ENCODE results near the gene DISC1.
"Not testable (repeated sequence)": the region's sequence is repeated elsewhere in the genome, so short reads cannot be mapped to it uniquely, and the experiment has no call there.

Gene DISC1

GRCh38 chr1:231930257-231930947, 303.8 kb downstream of the DISC1 start:
- no peak for DNase-seq (ENCODE audit: low read depth, low spot score)

- no peak for DNase-seq (ENCODE audit: low read depth, low spot score)
These were observed 304.6 kb downstream of the DISC1 start for GRCh38 chr1:231931146-231931545.

- no peak for DNase-seq (ENCODE audit: low read depth, low spot score)
These were observed 305.4 kb downstream of the DISC1 start for GRCh38 chr1:231931846-231932454.

- DNase-seq (ENCODE audit: low read depth, low spot score): no peak
These were observed 307.4 kb downstream of the DISC1 start for GRCh38 chr1:231933711-231934626.

GRCh38 chr1:231934797-231935196, 308.2 kb downstream of the DISC1 start:
- no peak for DNase-seq (ENCODE audit: low read depth, low spot score)

GRCh38 chr1:231935856-231936255, 309.3 kb downstream of the DISC1 start:
- DNase-seq (ENCODE audit: low read depth, low spot score): no peak

- no peak for DNase-seq (ENCODE audit: low read depth, low spot score)
These were observed 310.6 kb downstream of the DISC1 start for GRCh38 chr1:231936983-231937775.

- DNase-seq (ENCODE audit: low read depth, low spot score): no peak
These were observed 311.6 kb downstream of the DISC1 start for GRCh38 chr1:231938211-231938610.

GRCh38 chr1:231938711-231939110, 312.1 kb downstream of the DISC1 start:
- no peak for DNase-seq (ENCODE audit: low read depth, low spot score)

- no peak for DNase-seq (ENCODE audit: low read depth, low spot score)
These were observed 312.5 kb downstream of the DISC1 start for GRCh38 chr1:231939118-231939517.

GRCh38 chr1:231940116-231940515, 313.5 kb downstream of the DISC1 start:
- no peak for DNase-seq (ENCODE audit: low read depth, low spot score)

GRCh38 chr1:231940701-231941100, 314.1 kb downstream of the DISC1 start:
- DNase-seq (ENCODE audit: low read depth, low spot score): no peak

- DNase-seq (ENCODE audit: low read depth, low spot score): no peak
These were observed 316.5 kb downstream of the DISC1 start for GRCh38 chr1:231943084-231943483.

- DNase-seq (ENCODE audit: low read depth, low spot score): not testable (repeated sequence)
These were observed 321.5 kb downstream of the DISC1 start for GRCh38 chr1:231948102-231948501.

- DNase-seq (ENCODE audit: low read depth, low spot score): no peak
These were observed 322.9 kb downstream of the DISC1 start for GRCh38 chr1:231949277-231950091.

GRCh38 chr1:231950331-231951128, 323.9 kb downstream of the DISC1 start:
- DNase-seq (ENCODE audit: low read depth, low spot score): no peak

- DNase-seq (ENCODE audit: low read depth, low spot score): no peak
These were observed 324.8 kb downstream of the DISC1 start for GRCh38 chr1:231951374-231951773.

GRCh38 chr1:231952154-231952553, 325.6 kb downstream of the DISC1 start:
- no peak for DNase-seq (ENCODE audit: low read depth, low spot score)

- DNase-seq (ENCODE audit: low read depth, low spot score): no peak
These were observed 327.1 kb downstream of the DISC1 start for GRCh38 chr1:231953660-231954059.

- no peak for DNase-seq (ENCODE audit: low read depth, low spot score)
These were observed 328.2 kb downstream of the DISC1 start for GRCh38 chr1:231954751-231955150.
